ENCODE measurements around the gene RANBP1.

The RANBP1 gene

DNA sequence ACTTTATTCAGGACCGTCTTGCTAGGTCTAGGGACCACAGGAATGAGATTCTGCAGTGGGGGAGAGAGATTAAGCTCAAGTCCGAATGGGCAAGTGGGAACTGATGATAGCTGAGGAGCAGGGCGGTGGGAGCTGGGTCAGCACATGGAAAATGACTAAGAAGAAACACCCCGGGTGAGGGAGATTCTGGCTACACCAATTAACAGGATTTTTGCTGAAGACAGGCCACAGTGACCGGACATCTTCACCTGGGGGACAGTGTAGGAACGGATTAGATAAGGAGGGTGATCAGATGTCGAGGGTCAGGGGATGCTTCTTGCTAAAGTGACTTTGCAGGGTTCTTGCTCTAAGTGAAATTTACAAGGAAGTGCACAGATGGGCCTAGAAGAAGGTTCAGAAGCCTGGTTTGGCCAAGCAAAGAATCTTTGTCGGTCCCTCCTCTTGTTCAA, 44.4 kb upstream of the RANBP1 start:
- no peak for DNase-seq (ENCODE audit: low read depth in 1 of 2, low spot score in 1 of 2)
- H3K27ac ChIP-seq (replicated peaks), result no peak overlapping the region
- TF ChIP-seq GABPA (IDR thresholded peaks at IDR 0.05; ENCODE audit: low read depth), result no peak
- no peak for TF ChIP-seq POLR2AphosphoS5 (IDR thresholded peaks at IDR 0.05; ENCODE audit: low read depth)
- TF ChIP-seq, protein P1, sequence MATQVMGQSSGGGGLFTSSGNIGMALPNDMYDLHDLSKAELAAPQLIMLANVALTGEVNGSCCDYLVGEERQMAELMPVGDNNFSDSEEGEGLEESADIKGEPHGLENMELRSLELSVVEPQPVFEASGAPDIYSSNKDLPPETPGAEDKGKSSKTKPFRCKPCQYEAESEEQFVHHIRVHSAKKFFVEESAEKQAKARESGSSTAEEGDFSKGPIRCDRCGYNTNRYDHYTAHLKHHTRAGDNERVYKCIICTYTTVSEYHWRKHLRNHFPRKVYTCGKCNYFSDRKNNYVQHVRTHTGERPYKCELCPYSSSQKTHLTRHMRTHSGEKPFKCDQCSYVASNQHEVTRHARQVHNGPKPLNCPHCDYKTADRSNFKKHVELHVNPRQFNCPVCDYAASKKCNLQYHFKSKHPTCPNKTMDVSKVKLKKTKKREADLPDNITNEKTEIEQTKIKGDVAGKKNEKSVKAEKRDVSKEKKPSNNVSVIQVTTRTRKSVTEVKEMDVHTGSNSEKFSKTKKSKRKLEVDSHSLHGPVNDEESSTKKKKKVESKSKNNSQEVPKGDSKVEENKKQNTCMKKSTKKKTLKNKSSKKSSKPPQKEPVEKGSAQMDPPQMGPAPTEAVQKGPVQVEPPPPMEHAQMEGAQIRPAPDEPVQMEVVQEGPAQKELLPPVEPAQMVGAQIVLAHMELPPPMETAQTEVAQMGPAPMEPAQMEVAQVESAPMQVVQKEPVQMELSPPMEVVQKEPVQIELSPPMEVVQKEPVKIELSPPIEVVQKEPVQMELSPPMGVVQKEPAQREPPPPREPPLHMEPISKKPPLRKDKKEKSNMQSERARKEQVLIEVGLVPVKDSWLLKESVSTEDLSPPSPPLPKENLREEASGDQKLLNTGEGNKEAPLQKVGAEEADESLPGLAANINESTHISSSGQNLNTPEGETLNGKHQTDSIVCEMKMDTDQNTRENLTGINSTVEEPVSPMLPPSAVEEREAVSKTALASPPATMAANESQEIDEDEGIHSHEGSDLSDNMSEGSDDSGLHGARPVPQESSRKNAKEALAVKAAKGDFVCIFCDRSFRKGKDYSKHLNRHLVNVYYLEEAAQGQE (IDR thresholded peaks at IDR 0.05; ENCODE audit: insufficient replicate concordance, low read depth), result no peak

DNA sequence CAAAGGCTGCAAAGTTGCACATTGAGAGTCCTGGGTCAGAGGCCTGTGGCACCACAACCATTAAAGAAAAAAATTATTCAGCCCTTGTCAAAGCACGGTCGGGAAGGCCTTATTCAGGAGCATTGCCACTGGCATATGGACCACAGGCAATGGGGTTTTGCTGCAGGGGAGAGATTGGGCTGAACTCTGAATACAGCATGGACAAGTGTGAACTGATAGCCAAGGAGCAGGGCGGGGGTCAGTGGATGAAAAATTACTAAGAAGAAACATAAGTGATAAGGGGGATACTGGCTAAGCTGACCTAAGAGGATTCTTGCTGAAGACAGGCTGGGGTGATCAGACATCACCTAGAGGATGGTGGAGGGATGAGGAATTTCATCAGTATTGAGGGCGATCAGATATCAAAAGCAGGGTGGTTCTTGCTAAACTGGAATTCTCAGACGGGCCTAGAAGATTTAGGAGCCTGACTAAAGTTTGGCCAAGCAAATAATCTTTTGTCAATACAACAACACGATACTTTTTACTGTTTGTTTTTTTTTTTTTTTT, 39.2 kb upstream of the RANBP1 start:
- Histone ChIP-seq H3K4me3 (replicated peaks; ENCODE audit: insufficient read depth, low read length) (no peak overlapping the region), H3K27me3 (ENCODE audit: insufficient read depth, poor library complexity, severe bottlenecking) (no peaks in the 10 kb centered on the region), H3K27ac (replicated peaks) (no peak overlapping the region)
- TF ChIP-seq POLR2AphosphoS5 (IDR thresholded peaks at IDR 0.05; ENCODE audit: low read depth) (no peak), GABPA (IDR thresholded peaks at IDR 0.05; ENCODE audit: low read depth) (no peak), SPI1 (IDR thresholded peaks at IDR 0.05; ENCODE audit: borderline replicate concordance, low read depth) (no peak)
- TF ChIP-seq, protein P1 (IDR thresholded peaks at IDR 0.05; ENCODE audit: insufficient replicate concordance, low read depth), result no peak
- TF ChIP-seq, protein P2, sequence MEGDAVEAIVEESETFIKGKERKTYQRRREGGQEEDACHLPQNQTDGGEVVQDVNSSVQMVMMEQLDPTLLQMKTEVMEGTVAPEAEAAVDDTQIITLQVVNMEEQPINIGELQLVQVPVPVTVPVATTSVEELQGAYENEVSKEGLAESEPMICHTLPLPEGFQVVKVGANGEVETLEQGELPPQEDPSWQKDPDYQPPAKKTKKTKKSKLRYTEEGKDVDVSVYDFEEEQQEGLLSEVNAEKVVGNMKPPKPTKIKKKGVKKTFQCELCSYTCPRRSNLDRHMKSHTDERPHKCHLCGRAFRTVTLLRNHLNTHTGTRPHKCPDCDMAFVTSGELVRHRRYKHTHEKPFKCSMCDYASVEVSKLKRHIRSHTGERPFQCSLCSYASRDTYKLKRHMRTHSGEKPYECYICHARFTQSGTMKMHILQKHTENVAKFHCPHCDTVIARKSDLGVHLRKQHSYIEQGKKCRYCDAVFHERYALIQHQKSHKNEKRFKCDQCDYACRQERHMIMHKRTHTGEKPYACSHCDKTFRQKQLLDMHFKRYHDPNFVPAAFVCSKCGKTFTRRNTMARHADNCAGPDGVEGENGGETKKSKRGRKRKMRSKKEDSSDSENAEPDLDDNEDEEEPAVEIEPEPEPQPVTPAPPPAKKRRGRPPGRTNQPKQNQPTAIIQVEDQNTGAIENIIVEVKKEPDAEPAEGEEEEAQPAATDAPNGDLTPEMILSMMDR (IDR thresholded peaks at IDR 0.05; ENCODE audit: insufficient read depth, low read length), result no peak
- DNase-seq (ENCODE audit: low read depth in 1 of 2, low spot score in 1 of 2), result no peak

More for the DNA sequence above, 44.4 kb upstream of the RANBP1 start:
- H3K4me3 ChIP-seq (replicated peaks; ENCODE audit: insufficient read depth, low read length), result no peak overlapping the region
- no peaks in the 10 kb centered on the region for H3K27me3 ChIP-seq (ENCODE audit: insufficient read depth, poor library complexity, severe bottlenecking)

DNA sequence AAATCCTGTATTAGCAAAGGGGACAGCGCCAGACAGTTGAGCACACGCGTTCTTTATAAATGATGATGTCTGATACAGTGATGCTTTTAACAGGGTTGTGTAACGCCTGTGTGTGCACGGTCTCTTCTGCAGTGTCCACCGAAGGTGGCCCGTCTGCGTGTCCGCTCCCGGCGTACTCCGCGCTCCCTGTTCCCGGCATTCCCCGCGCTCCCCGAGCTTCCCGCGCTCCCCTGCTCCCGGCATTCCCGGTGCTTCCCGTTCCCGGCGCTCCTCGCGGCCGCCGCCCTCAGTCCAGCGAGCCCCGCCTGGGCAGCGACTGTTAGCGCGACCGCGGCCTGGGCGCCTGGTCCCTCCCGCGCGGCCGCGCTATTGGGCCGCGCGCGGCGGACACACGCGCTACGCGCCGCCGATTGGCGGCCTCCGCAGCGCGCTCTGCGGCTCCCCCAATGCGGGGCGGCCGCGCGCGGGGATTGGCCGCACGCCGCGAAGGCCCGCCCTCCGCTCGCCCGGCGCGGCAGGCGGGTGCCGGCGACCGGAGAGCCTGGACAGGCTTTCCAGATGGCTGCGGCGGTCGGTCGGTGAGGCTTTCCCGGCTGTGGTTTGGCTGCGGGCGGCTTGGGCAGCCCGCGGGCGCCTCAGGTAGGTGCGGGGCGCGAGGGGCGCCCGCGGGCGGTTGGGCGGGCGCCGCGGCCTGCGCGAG, 36.0 kb upstream of the RANBP1 start, which contains the start of gene DGCR8:
DGCR8 (plus strand) TSS at position 497 of the 700 bp plus-strand sequence. CDS start 5,723 bp downstream, outside the sequence.
- H3K4me3 ChIP-seq (replicated peaks; ENCODE audit: insufficient read depth, low read length), result peak within 1 kb of the TSS; percentile 89
- TF ChIP-seq, protein P2 (IDR thresholded peaks at IDR 0.05; ENCODE audit: insufficient read depth, low read length), result no peak
- TF ChIP-seq, protein P1 (IDR thresholded peaks at IDR 0.05; ENCODE audit: insufficient replicate concordance, low read depth), result peak; percentile 28
- TF ChIP-seq POLR2AphosphoS5 (IDR thresholded peaks at IDR 0.05; ENCODE audit: low read depth), result peak; percentile 75
- no peak for TF ChIP-seq GABPA (IDR thresholded peaks at IDR 0.05; ENCODE audit: low read depth)
- TF ChIP-seq SPI1 (IDR thresholded peaks at IDR 0.05; ENCODE audit: borderline replicate concordance, low read depth), result no peak
- DNase-seq (ENCODE audit: low read depth in 1 of 2, low spot score in 1 of 2), result peak; percentile 80 to 94
- no peaks in the 10 kb centered on the region for H3K27me3 ChIP-seq (ENCODE audit: insufficient read depth, poor library complexity, severe bottlenecking)
- peak within 1 kb of the TSS; percentile 78 for H3K27ac ChIP-seq (replicated peaks)
